Heart left ventricle (tissue), 16 donors: ENCODE measurements around the gene IFIH1. TPM values are rescaled to one million over a fixed set of nuclear protein-coding genes. Genes with fewer than 3 reads are reported as not detected.

Experiments used
- ATAC-seq, 4 donors: fragments of 200-7000 bp; cut with Tn5 transposase; one replicate each; pipeline ENCODE4 v1.9.1; 2020 to 2022; ENCODE audit warnings: moderate library complexity in 4 of 4, mild to moderate bottlenecking in 3 of 4, moderate number of reproducible peaks in 1 of 4
- DNase-seq, 5 donors: peaks; one replicate each; pipeline ENCODE4 v3.0.0-alpha.2; 2020
- H3K27ac ChIP-seq, 12 donors: fragments of 200-600 bp; sonication (generic) in 4 of 12; one replicate each; pipeline versions ENCODE4 v1.5.0 to v1.8.0; 2016 to 2022; ENCODE audit warnings: mild to moderate bottlenecking in 2 of 12
- H3K27me3 ChIP-seq, 9 donors: fragments of 200-600 bp; sonication (generic) in 2 of 9; one replicate each; pipeline versions ENCODE4 v1.5.1 to v1.8.0; 2016 to 2022; ENCODE audit warnings: mild to moderate bottlenecking in 3 of 9
- H3K36me3 ChIP-seq, 9 donors: fragments of 200-600 bp; sonication (generic) in 2 of 9; one replicate each; pipeline versions ENCODE4 v1.5.0 to v1.8.0; 2018 to 2022; ENCODE audit warnings: mild to moderate bottlenecking in 2 of 9
- H3K4me1 ChIP-seq, 12 donors: fragments of 200-600 bp; sonication (generic) in 4 of 12; one replicate each; pipeline versions ENCODE4 v1.5.0 to v1.8.0; 2016 to 2022; ENCODE audit warnings: mild to moderate bottlenecking in 3 of 12
- H3K4me3 ChIP-seq, 12 donors: fragments of 200-600 bp; sonication (generic) in 4 of 12; one replicate each; pipeline versions ENCODE4 v1.5.0 to v1.8.0; 2017 to 2022; ENCODE audit warnings: mild to moderate bottlenecking in 9 of 12, moderate library complexity in 4 of 12
- H3K9me3 ChIP-seq, 12 donors: fragments of 200-600 bp; sonication (generic) in 4 of 12; one replicate each; pipeline versions ENCODE4 v1.5.0 to v1.8.0; 2016 to 2022; ENCODE audit warnings: mild to moderate bottlenecking in 1 of 12
- POLR2A ChIP-seq, 2 donors: fragments of 450-650 bp; IDR thresholded peaks; one replicate each; pipeline ENCODE4 v1.6.1; 2017; ENCODE audit warnings: antibody characterized with exemption in 2 of 2, mild to moderate bottlenecking in 2 of 2, moderate library complexity in 2 of 2
- WGBS, 4 donors: extraction: QIAGEN DNeasy Blood & Tissue Kit in 2 of 4; methylation state at CpG; one replicate each; pipeline versions ENCODE4 v1.1.5 to v1.1.7; 2013 to 2018; 5-methylcytosine and 5-hydroxymethylcytosine counted together
- intact Hi-C, 10 donors: fragments of 100-400 bp; cut with DNase I; formaldehyde crosslinking; loops; one replicate each; pipeline versions ENCODE4 v1.11.1 to v1.14.2; 2022
- polyA plus RNA-seq, 2 donors: library from polyadenylated mRNA; stranded (reverse); fragments of 200-250 nt; gene quantifications; one replicate each; pipeline ENCODE4 v1.2.3, GENCODE V29; 2013
- total RNA-seq, 9 donors: library from RNA; depleted of rRNA in 2 of 9; stranded (reverse); fragments of >200 nt in 2 of 9; fragmentation: NEBNext Ultra II Directional in 3 of 9; extraction: Animal tissue kit (Norgen Biotek cat#: 25700) in 3 of 9; gene quantifications; one replicate each; pipeline versions ENCODE4 v1.1.0 to v1.2.4, GENCODE V29; 2016 to 2023
- TF ChIP-seq, protein P1 (sequence below), 12 donors: fragments of 200-600 bp; sonication (generic) in 4 of 12; IDR thresholded peaks; one replicate each; pipeline versions ENCODE4 v1.5.0 to v1.8.0; 2018 to 2022; ENCODE audit warnings: antibody characterized with exemption in 12 of 12, mild to moderate bottlenecking in 5 of 12
- donor health status: ischemic (EF 13 %, LVEDD 7.1; RV severe dilation, severe dysfunction).
- donor health status: healthy with polysubstance abuse.
- donor health status: DM: no; HTN: yes; CAD: no.
- donor health status: DM: no; HTN: no; CAD: no.
- donor health status: ischemic (EF 25% LVEDD 6.9; RV normal size, moderate dysfunction).
- donor health status: ischemic (EF 25% LVEDD 5.7; RV mildly dilated, moderate dysfunction).
- donor health status: healthy.
- donor health status: DM: yes; HTN: yes; CAD: no.
- donor health status: ischemic (EF 35%, LVEDD 5.7; RV mildly dilated, moderate dysfunction).
- donor health status: nonischemic (EF 11% LVEDD 7.7; RV severe dilation, severe dysfunction).
- donor health status: DM: yes; HTN: yes; CAD: no.
- donor health status: PGD.
- donor health status: ischemic (EF 29% LVEDD 5.4; RV normal size, mild dysfunction).
- donor health status: nonischemic (EF 23%, LVEDD 6.1; RV moderate dilation, normal function).

Gene IFIH1
- total and polyA plus RNA-seq, 11 donors: 3.4 to 24.2 (median 5.5) TPM

GRCh38 chr2:162343824-162344616 is 25.5 kb upstream of the IFIH1 start, which contains the start of gene GCA:
Gene GCA, plus strand, starts transcription at chr2:162344132. Its CDS starts 117 bp downstream, at chr2:162344249.
- peak; percentile 100 for ATAC-seq
- Histone ChIP-seq H3K4me1 (peaks cover 0 to 18% (median 4%) of the 10 kb centered on the region in 12 donors), H3K9me3 (no peaks in the 10 kb centered on the region), H3K27me3 (no peaks in the 10 kb centered on the region), H3K36me3 (peaks cover 0 to 7% (median 0%) of the 10 kb centered on the region in 9 donors), H3K27ac (peak within 1 kb of the TSS in 10 of 12 donors; percentile 31 to 89 (median 66)), H3K4me3 (peak within 1 kb of the TSS; percentile 57 to 87 (median 78))
- peak; percentile 97 to 98 (median 98) for DNase-seq
- intact Hi-C loops: loop anchor here in 1 of 10 donors (2.0 kb wide), 1 partner anchor 25 kb away; the partner anchor contains the start of gene IFIH1
- 0 to 1% (median 0%) methylated on average over 40 to 57 of the region's 57 CpGs for WGBS, 4 donors
- TF ChIP-seq, protein P1, sequence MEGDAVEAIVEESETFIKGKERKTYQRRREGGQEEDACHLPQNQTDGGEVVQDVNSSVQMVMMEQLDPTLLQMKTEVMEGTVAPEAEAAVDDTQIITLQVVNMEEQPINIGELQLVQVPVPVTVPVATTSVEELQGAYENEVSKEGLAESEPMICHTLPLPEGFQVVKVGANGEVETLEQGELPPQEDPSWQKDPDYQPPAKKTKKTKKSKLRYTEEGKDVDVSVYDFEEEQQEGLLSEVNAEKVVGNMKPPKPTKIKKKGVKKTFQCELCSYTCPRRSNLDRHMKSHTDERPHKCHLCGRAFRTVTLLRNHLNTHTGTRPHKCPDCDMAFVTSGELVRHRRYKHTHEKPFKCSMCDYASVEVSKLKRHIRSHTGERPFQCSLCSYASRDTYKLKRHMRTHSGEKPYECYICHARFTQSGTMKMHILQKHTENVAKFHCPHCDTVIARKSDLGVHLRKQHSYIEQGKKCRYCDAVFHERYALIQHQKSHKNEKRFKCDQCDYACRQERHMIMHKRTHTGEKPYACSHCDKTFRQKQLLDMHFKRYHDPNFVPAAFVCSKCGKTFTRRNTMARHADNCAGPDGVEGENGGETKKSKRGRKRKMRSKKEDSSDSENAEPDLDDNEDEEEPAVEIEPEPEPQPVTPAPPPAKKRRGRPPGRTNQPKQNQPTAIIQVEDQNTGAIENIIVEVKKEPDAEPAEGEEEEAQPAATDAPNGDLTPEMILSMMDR (IDR thresholded peaks at IDR 0.05): peak in 4 of 12 donors; percentile 11 to 31 (median 23)
- peak in 1 of 2 donors; percentile 60 for TF ChIP-seq POLR2A (IDR thresholded peaks at IDR 0.05)

DNA sequence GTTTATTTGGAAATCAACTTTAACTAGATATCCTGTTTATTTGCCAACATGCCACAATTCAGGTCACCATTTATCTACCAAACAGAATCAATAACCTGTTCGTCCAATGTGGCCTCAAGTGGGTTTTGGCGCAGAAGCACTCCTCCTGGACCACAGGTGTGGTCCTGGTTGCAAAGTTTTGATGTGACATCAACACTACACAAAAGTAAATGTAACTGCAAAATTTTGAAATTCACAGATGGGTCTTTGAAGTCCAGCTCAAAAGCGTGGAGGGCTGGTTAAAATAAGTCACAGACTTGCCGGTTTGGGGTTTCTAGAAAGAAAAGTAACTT is 25.0 kb upstream of the IFIH1 start:
- peak overlapping the region in 2 of 12 donors; percentile 29 to 89 for H3K27ac ChIP-seq
- TF ChIP-seq, protein P1 (IDR thresholded peaks at IDR 0.05): no peak
- no peak for TF ChIP-seq POLR2A (IDR thresholded peaks at IDR 0.05)
- 54 to 72% (median 56%) methylated on average over 4 of the region's 4 CpGs for WGBS, 4 donors

DNA sequence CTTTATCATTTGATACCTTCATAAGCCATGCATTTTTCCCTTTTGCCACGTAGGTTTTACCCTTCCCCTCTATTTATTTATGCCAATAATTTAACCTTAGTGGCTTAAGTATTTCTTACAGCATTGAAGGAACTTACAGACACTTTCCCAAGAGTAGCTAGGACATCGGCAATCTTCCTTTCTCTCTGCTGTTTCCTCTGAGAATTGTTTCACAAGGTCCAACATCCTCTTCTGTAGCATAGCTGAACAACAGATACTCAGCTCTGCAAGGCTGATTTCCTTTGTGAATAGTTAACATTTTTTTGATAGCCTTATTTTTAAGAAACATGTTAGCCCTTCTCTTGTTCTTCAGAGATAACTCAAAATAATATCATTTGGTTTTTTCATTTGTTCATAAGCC is 24.4 kb upstream of the IFIH1 start:
- Histone ChIP-seq H3K27ac (peak overlapping the region in 1 of 12 donors; percentile 89), H3K4me1 (peaks cover 0 to 18% (median 4%) of the 10 kb centered on the region in 12 donors), H3K36me3 (no peaks in the 10 kb centered on the region), H3K4me3 (peak overlapping the region in 1 of 12 donors; percentile 73), H3K27me3 (no peaks in the 10 kb centered on the region), H3K9me3 (no peaks in the 10 kb centered on the region)
- 51 to 69% (median 62%) methylated on average over 2 of the region's 2 CpGs for WGBS, 4 donors
- no peak for DNase-seq
- intact Hi-C loops: loop anchor here in 1 of 10 donors (2.0 kb wide), 1 partner anchor 24 kb away; the partner anchor contains the start of gene IFIH1
- TF ChIP-seq POLR2A (IDR thresholded peaks at IDR 0.05): no peak
- TF ChIP-seq, protein P1 (IDR thresholded peaks at IDR 0.05): no peak
- no peak for ATAC-seq

More for the DNA sequence above, 25.0 kb upstream of the IFIH1 start:
- Histone ChIP-seq H3K4me3 (peak overlapping the region; percentile 57 to 87 (median 78)), H3K9me3 (no peaks in the 10 kb centered on the region), H3K36me3 (peaks cover 0 to 5% (median 0%) of the 10 kb centered on the region in 9 donors), H3K27me3 (no peaks in the 10 kb centered on the region), H3K4me1 (peaks cover 0 to 18% (median 4%) of the 10 kb centered on the region in 12 donors)
- intact Hi-C loops: loop anchor here in 1 of 10 donors (2.0 kb wide), 1 partner anchor 25 kb away; the partner anchor contains the start of gene IFIH1
- ATAC-seq (no peak), DNase-seq (no peak)

- ATAC-seq (no peak), DNase-seq (no peak)
- intact Hi-C loops: loop anchor here in 1 of 10 donors (2.0 kb wide), 1 partner anchor 24 kb away; the partner anchor contains the start of gene IFIH1
- TF ChIP-seq, protein P1 (IDR thresholded peaks at IDR 0.05): no peak
- no peak for TF ChIP-seq POLR2A (IDR thresholded peaks at IDR 0.05)
- 51 to 69% (median 58%) methylated on average over 3 of the region's 3 CpGs for WGBS, 4 donors
- Histone ChIP-seq H3K9me3 (no peaks in the 10 kb centered on the region), H3K27me3 (no peaks in the 10 kb centered on the region), H3K36me3 (peaks cover 0 to 3% (median 0%) of the 10 kb centered on the region in 9 donors), H3K27ac (peak overlapping the region in 1 of 12 donors; percentile 89), H3K4me3 (peak overlapping the region in 1 of 12 donors; percentile 3), H3K4me1 (peaks cover 0 to 18% (median 4%) of the 10 kb centered on the region in 12 donors)
Observed at GRCh38 chr2:162342321-162342720, 23.8 kb upstream of the IFIH1 start.
